Measurements from ENCODE around the gene ARL5A. TPM values are rescaled to one million over a fixed set of nuclear protein-coding genes. Genes with fewer than 3 reads are reported as not detected.

Gene ARL5A
- polyA plus RNA-seq, 2 of the 4 experiments (the other 2 are of a cell fraction), result 28.4 to 29.5 TPM

DNA sequence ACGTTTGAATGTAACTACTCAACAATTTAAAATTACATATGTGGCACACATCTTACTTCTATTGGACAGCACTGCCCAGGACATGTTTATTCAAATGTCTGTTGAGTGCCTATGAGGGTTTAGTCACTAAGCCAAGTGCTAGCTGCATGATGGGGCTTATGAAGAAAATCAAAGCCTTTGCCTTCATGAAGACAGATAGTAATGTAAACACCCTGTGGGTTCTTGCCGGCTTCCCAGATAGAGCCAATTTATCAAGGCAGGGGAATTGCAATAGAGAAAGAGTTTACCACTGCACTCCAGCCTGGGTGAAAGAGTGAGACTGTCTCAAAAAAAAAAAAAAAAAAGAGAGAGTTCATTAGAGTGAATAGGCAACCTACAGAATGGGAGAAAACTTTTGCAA is 50.3 kb downstream of the ARL5A start:
- DNase-seq (ENCODE audit: low read depth in 1 of 2, low spot score in 1 of 2) (no peak), ATAC-seq (no peak), FAIRE-seq (no peak)
- Histone ChIP-seq H3K9me3 (no peaks in the 10 kb centered on the region), H3K4me3 (no peak overlapping the region), H3K4me2 (no peak overlapping the region), H3K4me1 (peaks cover 7% of the 10 kb centered on the region; the same call in 1 of the 3 replicates), H3K27ac (no peak overlapping the region)
- CTCF ChIA-PET, result interaction anchor here (0.5 kb wide), 1 partner anchor 110 kb away, joined by 3 read pairs; no protein-coding TSS in a partner anchor
- 69% methylated on average over 2 of the region's 2 CpGs for WGBS (ENCODE audit: missing lambda C conversion rate)
- no peak for TF ChIP-seq CEBPB (IDR thresholded peaks at IDR 0.05)
- no peak for TF ChIP-seq RNF2 (IDR thresholded peaks at IDR 0.05; ENCODE audit: borderline replicate concordance, low read depth)
- no peak for TF ChIP-seq RAD21 (conservative IDR thresholded peaks at IDR 0.05 in 1 of 2, IDR thresholded peaks at IDR 0.05 in 1 of 2)
- no peak for TF ChIP-seq ZSCAN20 (CRISPR knock-in tag; IDR thresholded peaks at IDR 0.05)
- no peak for TF ChIP-seq CBX2 (IDR thresholded peaks at IDR 0.05; ENCODE audit: borderline replicate concordance, low read depth)
- no peak for TF ChIP-seq NFE2L2 (conservative IDR thresholded peaks at IDR 0.05; ENCODE audit: low read length)
- TF ChIP-seq POLR2A (IDR thresholded peaks at IDR 0.05; ENCODE audit: low read length), result no peak
- TF ChIP-seq HOXB13 (CRISPR knock-in tag; IDR thresholded peaks at IDR 0.05; ENCODE audit: low read depth), result no peak
- TF ChIP-seq HDAC2 (IDR thresholded peaks at IDR 0.05), result no peak
- TF ChIP-seq ZNF302 (CRISPR knock-in tag; IDR thresholded peaks at IDR 0.05), result no peak
- POLR2A ChIA-PET, result no interaction called here

DNA sequence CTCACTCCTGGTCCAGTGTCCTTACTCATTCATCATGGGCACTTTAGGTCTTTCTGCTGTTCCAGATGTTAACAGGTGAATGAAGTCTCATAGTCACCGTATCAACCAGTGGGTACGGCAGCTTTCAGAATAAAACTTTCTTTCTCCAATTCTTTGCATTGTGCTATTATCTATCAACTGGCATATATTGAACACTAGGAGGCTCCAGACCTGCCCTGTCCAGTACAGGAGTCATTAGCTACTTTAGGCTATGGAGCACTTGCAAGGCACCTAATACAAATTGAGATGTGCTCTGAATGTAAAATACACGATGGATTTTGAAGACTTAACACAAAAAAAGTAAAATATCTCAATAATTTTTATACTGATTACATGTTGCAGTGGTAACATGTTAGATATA is 50.7 kb downstream of the ARL5A start:
- peaks cover 7% of the 10 kb centered on the region; the same call in 1 of the 3 replicates for H3K4me1 ChIP-seq
- 95% methylated on average over 3 of the region's 3 CpGs for WGBS (ENCODE audit: missing lambda C conversion rate)
- ChIA-PET POLR2A (no interaction called here), CTCF (interaction anchor here (0.5 kb wide), 1 partner anchor 110 kb away, joined by 3 read pairs; no protein-coding TSS in a partner anchor)
- H3K9me3 ChIP-seq, result no peaks in the 10 kb centered on the region
- H3K27ac ChIP-seq, result no peak overlapping the region
- H3K4me2 ChIP-seq, result no peak overlapping the region
- FAIRE-seq (no peak), DNase-seq (ENCODE audit: low read depth in 1 of 2, low spot score in 1 of 2) (peak in 1 of 2 experiments; percentile 19), ATAC-seq (peak; percentile 43 to 71; a peak in 3 of 6 replicates)
- no peak overlapping the region for H3K4me3 ChIP-seq
- no peak for TF ChIP-seq CBX8 (IDR thresholded peaks at IDR 0.05)
- TF ChIP-seq NPAS2 (CRISPR knock-in tag; IDR thresholded peaks at IDR 0.05; ENCODE audit: borderline replicate concordance), result no peak
- no peak for TF ChIP-seq MYC (IDR thresholded peaks at IDR 0.05; ENCODE audit: borderline replicate concordance, low read length)
- TF ChIP-seq MAZ (IDR thresholded peaks at IDR 0.05; ENCODE audit: borderline replicate concordance, low read depth, low read length), result no peak
- TF ChIP-seq ZC3H11A (IDR thresholded peaks at IDR 0.05), result no peak
- no peak for TF ChIP-seq TP53 (CRISPR knock-in tag; IDR thresholded peaks at IDR 0.05)
- no peak for TF ChIP-seq RFX5 (IDR thresholded peaks at IDR 0.05)
- TF ChIP-seq HOXB13 (CRISPR knock-in tag; IDR thresholded peaks at IDR 0.05; ENCODE audit: low read depth), result no peak
- no peak for TF ChIP-seq CHD4 (IDR thresholded peaks at IDR 0.05; ENCODE audit: borderline replicate concordance)
- TF ChIP-seq HDAC2 (IDR thresholded peaks at IDR 0.05), result no peak
- no peak for TF ChIP-seq JUN (IDR thresholded peaks at IDR 0.05)
- TF ChIP-seq KDM5A (IDR thresholded peaks at IDR 0.05), result no peak
- no peak for TF ChIP-seq HOXA7 (CRISPR knock-in tag; IDR thresholded peaks at IDR 0.05)
- no peak for TF ChIP-seq CBX2 (IDR thresholded peaks at IDR 0.05; ENCODE audit: borderline replicate concordance, low read depth)
- no peak for TF ChIP-seq POLR2A (IDR thresholded peaks at IDR 0.05; ENCODE audit: low read length)
- no peak for TF ChIP-seq ZSCAN20 (CRISPR knock-in tag; IDR thresholded peaks at IDR 0.05)
- no peak for TF ChIP-seq FOSL2 (IDR thresholded peaks at IDR 0.05)
- no peak for TF ChIP-seq FOSL2 (CRISPR knock-in tag; IDR thresholded peaks at IDR 0.05)
- TF ChIP-seq RAD21 (conservative IDR thresholded peaks at IDR 0.05 in 1 of 2, IDR thresholded peaks at IDR 0.05 in 1 of 2), result no peak

DNA sequence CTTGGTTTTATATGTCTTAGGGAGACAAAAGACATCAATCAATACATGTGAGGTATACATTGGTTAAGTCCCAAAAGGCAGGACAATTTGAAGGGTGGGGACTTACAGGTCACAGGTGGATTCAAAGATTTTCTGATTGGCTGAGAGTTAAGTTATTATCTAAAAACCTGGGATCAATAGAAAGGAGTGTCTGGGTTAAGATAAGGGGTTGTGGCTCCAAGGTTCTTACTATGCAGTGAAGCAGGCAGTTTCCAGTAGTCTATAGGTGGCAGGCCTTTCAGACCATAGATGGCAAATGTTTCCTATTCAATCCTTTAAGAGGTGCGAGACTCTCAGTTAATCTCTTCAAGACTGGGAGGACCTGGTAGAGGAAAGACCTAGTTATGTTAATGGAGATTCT is 51.9 kb downstream of the ARL5A start:
- ChIA-PET POLR2A (no interaction called here), CTCF (no interaction called here)
- peaks cover 7% of the 10 kb centered on the region; the same call in 1 of the 3 replicates for H3K4me1 ChIP-seq
- H3K9me3 ChIP-seq, result no peaks in the 10 kb centered on the region
- no peak for FAIRE-seq
- ATAC-seq, result no peak
- H3K27ac ChIP-seq, result no peak overlapping the region
- TF ChIP-seq HOXB13 (CRISPR knock-in tag; IDR thresholded peaks at IDR 0.05; ENCODE audit: low read depth), result no peak
- no peak for TF ChIP-seq MAFK (IDR thresholded peaks at IDR 0.05; ENCODE audit: partially characterized antibody)
- TF ChIP-seq HOXB5 (CRISPR knock-in tag; IDR thresholded peaks at IDR 0.05), result no peak
- no peak for TF ChIP-seq FOXS1 (CRISPR knock-in tag; IDR thresholded peaks at IDR 0.05)
- TF ChIP-seq TFCP2L1 (CRISPR knock-in tag; IDR thresholded peaks at IDR 0.05), result no peak
- no peak for TF ChIP-seq ZC3H11A (IDR thresholded peaks at IDR 0.05)
- no peak for TF ChIP-seq RCOR1 (IDR thresholded peaks at IDR 0.05; ENCODE audit: low read depth, low read length)
- no peak for TF ChIP-seq RAD21 (conservative IDR thresholded peaks at IDR 0.05 in 1 of 2, IDR thresholded peaks at IDR 0.05 in 1 of 2)
- no peak for TF ChIP-seq CTCF (IDR thresholded peaks at IDR 0.05)
- TF ChIP-seq, protein P1, sequence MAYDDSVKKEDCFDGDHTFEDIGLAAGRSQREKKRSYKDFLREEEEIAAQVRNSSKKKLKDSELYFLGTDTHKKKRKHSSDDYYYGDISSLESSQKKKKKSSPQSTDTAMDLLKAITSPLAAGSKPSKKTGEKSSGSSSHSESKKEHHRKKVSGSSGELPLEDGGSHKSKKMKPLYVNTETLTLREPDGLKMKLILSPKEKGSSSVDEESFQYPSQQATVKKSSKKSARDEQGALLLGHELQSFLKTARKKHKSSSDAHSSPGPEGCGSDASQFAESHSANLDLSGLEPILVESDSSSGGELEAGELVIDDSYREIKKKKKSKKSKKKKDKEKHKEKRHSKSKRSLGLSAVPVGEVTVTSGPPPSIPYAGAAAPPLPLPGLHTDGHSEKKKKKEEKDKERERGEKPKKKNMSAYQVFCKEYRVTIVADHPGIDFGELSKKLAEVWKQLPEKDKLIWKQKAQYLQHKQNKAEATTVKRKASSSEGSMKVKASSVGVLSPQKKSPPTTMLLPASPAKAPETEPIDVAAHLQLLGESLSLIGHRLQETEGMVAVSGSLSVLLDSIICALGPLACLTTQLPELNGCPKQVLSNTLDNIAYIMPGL (CRISPR knock-in tag; IDR thresholded peaks at IDR 0.05; ENCODE audit: borderline replicate concordance), result no peak
- TF ChIP-seq HOXA7 (CRISPR knock-in tag; IDR thresholded peaks at IDR 0.05), result no peak
- TF ChIP-seq, protein P2, sequence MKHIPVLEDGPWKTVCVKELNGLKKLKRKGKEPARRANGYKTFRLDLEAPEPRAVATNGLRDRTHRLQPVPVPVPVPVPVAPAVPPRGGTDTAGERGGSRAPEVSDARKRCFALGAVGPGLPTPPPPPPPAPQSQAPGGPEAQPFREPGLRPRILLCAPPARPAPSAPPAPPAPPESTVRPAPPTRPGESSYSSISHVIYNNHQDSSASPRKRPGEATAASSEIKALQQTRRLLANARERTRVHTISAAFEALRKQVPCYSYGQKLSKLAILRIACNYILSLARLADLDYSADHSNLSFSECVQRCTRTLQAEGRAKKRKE (CRISPR knock-in tag; IDR thresholded peaks at IDR 0.05; ENCODE audit: low read depth), result no peak
- no peak for TF ChIP-seq JUN (IDR thresholded peaks at IDR 0.05)
- no peak for TF ChIP-seq NR3C1 (IDR thresholded peaks at IDR 0.05)
- TF ChIP-seq ZSCAN20 (CRISPR knock-in tag; IDR thresholded peaks at IDR 0.05), result no peak
- no peak for TF ChIP-seq NFE2L2 (conservative IDR thresholded peaks at IDR 0.05; ENCODE audit: low read length)
- no peak overlapping the region for H3K4me3 ChIP-seq
- no peak overlapping the region for H3K4me2 ChIP-seq
- 100% methylated on average over 1 of the region's 1 CpG for WGBS (ENCODE audit: missing lambda C conversion rate)
- no peak for DNase-seq (ENCODE audit: low read depth in 1 of 2, low spot score in 1 of 2)

Measured in A549 (cell line).